ENCODE measurements around the gene EARS2.
"Not testable (repeated sequence)": the region's sequence is repeated elsewhere in the genome, so short reads cannot be mapped to it uniquely, and the experiment has no call there.

The EARS2 gene

GRCh38 chr16:23523876-23524385, 33.2 kb downstream of the EARS2 start:
- no peak for DNase-seq

DNA sequence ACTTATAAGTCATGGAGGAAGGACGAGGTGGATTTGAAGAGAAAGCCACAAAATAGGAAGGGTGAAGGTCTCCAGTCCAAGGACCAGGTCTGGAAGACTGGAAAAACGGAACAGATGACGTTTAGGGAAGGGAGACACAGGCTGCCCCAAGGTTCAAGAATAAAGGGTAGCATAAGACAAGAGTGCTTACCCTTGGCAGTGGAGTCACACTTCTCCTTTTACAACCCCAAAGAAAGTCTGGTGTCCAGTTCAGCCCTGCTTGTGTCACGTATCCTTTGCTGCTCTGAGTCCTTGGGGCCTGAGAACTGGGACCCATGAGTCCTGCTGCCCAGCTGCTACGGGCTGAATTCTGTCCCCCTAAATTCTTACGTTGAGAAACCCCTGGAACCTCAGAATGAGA, 33.8 kb downstream of the EARS2 start:
- no peak for DNase-seq

DNA sequence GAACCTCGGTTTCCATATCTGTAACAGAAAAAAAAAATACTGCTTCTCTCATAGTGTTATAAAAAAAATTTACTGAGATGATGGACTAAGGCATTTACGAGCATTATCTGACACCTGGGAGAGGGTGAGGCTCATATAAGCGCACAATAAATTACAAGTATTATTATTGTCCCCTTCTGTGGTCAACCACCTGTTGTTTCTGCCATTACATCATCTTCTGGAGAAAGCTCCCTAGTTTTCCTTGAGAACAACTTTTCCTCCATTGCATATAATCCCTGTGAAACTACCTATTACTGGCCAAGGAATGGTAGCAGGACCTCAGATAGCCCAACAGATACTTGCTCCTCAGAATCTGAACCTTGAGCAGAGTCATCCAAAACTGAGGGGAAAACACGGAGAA, 35.2 kb downstream of the EARS2 start:
- no peak for DNase-seq

GRCh38 chr16:23521037-23521743, 36.0 kb downstream of the EARS2 start:
- DNase-seq = no peak

DNA sequence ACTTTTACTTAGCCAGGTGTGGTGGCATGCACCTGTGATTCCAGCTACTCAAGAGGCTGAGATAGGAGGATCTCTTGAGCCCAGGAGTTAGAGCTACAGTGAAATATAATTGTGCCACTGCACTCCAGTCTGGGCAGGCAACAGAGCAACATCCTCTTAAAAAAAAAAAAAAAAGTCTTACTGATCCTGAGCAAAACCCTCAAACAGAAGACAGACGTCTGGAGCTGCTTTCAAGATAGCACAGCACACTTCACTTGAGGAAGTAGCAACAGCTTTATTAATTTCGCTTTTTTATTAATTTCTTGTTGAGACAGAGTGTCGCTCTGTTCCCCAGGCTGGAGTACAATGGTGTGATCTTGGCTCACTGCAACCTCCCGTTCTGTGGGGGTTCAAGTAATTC, 36.6 kb downstream of the EARS2 start:
- DNase-seq = no peak

GRCh38 chr16:23519282-23519681, 37.9 kb downstream of the EARS2 start:
- no peak for DNase-seq

DNA sequence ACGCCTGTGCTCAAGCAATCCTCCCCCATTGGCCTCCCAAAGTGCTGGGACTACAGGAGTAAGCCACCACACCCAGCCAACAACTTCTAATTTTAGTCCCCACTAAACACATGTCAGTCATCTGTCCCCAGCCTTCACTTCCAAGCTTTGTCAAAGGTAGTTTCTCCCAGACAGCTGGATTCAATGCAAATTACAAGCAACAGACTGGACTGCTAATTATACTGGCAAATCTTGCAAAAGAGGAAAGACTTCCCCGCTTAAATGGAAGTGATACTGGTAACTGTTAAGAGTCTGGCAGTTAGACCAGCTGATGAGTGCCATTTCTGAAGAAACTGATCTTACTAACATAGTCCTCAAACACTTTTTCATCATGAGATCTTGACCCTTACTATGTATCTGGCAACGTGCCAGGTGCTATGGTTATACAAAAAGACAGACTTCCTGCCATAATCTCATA, 38.7 kb downstream of the EARS2 start:
- DNase-seq = no peak

DNA sequence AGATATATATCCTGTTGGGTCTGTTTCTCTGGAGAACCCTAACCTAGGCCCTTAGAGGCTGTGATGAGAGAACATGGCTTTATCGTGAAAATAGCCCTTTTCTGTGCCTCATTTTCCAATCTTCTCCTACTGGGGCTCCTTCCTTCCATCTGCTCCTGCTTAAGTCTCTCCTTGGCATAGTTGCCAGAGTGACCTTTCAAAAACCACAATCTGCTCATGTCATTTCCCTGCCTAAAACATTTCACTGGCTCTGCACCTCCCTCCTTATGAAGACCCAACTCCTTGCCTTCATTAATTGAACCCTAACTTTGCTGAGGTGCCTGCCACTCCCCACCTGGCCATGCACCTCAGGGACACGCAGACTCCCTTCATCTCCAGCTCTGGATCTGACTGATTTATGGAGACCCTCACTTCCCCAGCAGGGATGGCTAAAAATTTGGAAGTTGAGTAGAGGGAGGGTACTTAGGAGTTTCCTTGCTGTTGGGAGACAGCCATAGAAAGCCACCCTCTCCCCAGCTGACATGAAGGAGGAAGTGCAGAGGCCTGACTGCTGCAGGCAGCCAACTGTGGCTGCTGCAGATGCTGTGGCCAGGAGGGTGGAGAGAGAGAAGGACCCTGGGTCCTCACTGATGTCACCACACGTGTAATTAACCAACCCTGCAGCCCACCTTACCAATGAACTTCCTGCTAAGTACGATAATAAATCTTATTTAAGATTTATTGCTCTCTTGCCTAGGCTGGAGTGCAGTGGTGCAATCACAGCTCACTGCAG, 40.6 kb downstream of the EARS2 start:
- no peak for DNase-seq

- no peak for DNase-seq
Measured at GRCh38 chr16:23515881-23516280, 41.3 kb downstream of the EARS2 start.

- DNase-seq = no peak
Measured at GRCh38 chr16:23514381-23515152, 42.6 kb downstream of the EARS2 start.

GRCh38 chr16:23512168-23512695, 44.9 kb downstream of the EARS2 start:
- DNase-seq = no peak

DNA sequence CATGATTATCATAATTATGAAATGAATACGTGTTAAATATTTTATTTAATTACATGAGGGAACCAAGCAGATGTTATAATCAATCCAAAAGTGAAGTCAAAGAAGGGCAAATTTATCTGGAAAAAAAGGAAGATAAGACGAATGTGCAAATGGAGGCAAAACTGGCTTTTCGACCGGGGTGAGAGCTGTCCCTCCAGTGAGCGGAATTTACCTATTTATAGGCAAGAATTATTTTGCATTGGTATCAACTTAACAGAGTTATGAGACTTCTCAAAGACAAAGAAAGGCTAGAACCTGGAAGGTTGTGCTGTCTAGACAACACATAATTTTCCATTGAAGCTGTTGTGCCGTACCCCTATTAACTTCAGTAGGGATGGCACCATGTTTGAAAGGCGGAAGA, 45.4 kb downstream of the EARS2 start:
- no peak for DNase-seq

GRCh38 chr16:23510915-23511270, 46.3 kb downstream of the EARS2 start:
- DNase-seq = not testable (repeated sequence)

- peak; percentile 39 for DNase-seq
Measured at GRCh38 chr16:23510164-23510914, 46.8 kb downstream of the EARS2 start, which contains the start of gene GGA2. GGA2 (minus strand) TSS chr16:23510494; CDS start chr16:23510411, 83 bp downstream.

DNA sequence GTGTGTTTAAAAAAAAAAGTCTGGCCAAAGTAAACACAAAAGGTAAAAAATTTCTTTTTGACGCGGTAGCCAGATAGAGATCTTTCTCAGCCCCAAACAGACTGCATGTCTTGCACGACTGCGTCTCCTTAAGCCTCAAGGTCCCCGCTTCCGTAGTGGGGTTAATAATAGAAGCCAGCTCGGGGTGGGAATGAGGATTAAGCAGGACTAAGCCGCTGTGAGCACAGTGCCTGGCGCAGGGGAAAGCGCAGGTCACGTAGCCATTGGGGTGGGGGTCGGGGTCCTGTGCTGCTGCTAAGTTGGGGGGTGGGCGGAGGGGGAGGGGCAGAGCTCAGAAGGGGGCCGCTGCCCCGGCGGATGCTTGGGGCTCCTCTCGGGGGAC, 47.4 kb downstream of the EARS2 start:
- no peak for DNase-seq

DNA sequence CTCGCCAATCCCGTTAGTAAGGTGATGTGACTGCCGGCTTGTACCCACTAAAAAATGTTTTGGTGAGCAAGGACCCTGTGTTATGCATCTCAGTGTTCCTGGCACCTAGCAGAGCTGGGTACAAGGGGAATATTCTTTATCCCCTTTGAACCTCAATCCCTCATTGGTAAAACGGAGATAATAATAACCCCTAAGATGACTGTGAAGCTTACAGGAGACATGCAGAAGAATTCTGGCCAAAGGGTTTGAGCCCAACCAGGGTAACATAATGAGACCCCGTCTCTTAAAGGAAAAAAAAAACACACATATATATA, 47.8 kb downstream of the EARS2 start:
- DNase-seq = no peak

DNA sequence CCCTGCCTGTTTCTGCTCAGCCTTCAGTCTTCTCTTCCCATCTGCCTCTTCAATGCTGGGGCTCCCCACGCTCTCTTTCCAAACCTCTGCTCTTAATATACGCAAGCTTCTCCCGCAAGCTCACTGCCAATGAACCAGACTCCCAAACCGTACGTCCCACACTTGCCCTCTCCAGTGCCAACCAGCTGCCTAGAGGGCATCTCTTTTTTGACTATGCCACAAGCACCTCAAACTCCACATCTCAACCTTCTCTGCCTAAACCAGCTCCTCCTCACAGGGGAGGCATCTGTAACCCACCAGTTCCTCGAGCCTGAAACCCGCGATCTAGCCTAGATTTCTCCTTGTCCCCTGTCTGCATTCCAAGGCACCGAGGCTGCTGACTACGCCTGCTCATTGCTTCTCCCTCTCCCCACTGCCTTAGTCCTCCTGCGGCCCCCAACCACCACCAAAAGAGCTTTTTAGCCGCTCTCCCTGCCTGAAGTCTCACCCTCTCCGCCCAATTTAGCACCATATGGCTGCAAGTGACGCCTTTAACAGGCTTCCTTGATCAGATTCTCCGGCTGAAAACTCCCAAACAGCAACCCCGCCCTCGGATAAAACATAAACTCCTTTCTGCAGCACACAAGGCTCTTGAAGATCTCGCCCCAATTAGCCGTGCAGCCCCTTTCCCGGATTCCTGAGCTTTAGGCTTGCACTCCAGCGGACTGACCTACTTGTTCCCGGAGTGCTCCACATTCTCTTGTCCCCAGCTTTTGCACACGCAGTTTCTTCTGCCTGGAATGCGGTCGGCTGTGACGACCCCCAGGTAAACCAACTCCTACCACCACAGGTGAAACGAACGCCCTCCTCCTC, 48.3 kb downstream of the EARS2 start:
- no peak for DNase-seq

GRCh38 chr16:23506606-23506994, 50.5 kb downstream of the EARS2 start:
- DNase-seq = no peak

DNA sequence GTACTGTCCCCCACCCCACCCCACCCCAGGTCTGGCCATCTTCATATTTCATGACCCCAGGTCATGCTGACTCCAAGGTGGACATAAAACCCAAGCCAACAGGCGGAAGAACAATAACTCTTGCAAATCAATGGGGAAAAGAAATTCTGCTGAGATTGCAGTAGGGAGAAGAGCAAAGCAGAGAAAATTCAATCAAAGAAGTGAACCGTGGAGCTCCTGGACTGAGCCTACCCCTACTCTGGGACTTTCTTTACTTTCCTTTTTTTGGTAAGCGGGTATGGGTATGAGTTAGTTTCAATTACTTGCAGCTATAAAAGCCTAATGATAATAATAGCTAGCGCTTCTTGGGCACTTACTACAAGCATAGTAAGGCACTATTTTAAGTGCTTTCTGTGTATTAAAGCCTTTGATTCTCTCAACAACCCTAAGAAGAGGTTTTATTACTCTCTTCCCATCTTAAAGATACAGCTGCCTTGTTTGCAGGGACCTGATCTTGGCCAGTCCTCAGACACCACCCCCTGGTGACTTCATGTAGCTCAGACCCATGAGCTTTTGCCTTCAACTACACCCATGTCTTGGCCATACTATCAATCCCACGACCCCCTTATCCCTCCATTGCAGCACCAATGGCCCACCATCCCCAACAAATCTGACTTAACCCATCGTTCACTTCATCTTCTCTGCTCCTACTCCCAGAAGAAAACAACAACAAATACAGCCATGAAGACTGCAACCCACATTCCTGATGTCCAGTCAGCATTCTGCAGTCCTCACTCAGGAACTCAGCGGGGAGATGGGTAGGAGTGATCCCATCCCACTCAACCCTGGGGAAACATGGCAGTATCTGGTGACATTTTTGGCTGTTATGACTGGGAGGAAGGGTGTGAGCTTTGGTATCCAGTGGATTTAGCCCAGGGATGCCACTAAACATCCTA, 51.2 kb downstream of the EARS2 start:
- no peak for DNase-seq

DNA sequence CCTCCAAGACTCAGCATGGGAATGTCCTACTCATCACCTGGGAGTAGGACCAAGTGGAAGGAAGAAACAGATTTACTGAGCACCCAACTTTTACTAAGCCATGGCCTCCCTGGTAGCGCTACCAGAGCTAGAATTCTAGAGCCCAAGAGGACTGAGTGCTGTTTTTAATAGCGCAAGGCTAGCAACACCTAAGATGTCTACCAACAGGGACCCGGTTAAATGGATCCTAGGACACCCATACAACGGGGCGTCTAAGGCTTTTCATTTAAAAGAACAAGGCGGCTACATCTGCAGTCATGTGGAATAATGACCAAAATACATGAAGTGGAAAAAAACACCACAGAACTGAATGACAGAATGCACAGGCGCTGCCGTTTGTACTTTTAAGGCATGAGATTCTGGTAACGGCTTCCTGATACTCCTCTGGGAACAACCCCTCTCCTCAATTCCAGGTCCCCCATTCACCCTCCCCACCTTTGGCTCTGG, 51.9 kb downstream of the EARS2 start:
- DNase-seq = no peak
